Activated T-cell treated with anti-CD3 and anti-CD28 coated beads, Interleukin-2, amount 50 U/mL, for 24 hours (primary cell): ENCODE measurements around the gene KCNC3.
A peak's percentile ranks its signal among the peaks of the same experiment; 100 is the strongest.

ENCODE experiments used
- DNase-seq: peaks from one replicate; pipeline ENCODE4 v3.0.0-alpha.2; 2020
- H3K27ac Mint-ChIP-seq: 2 replicates; pipeline ENCODE4 v1.8.0; 2020; ENCODE audit warnings: mild to moderate bottlenecking, mixed read lengths
- H3K27me3 Mint-ChIP-seq: 2 replicates; pipeline ENCODE4 v1.8.0; 2020; ENCODE audit warnings: mixed read lengths
- H3K36me3 Mint-ChIP-seq: 2 replicates; pipeline ENCODE4 v1.8.0; 2020; ENCODE audit warnings: low read depth, mixed read lengths
- H3K4me1 Mint-ChIP-seq: 2 replicates; pipeline ENCODE4 v1.8.0; 2020; ENCODE audit warnings: low read depth, mixed read lengths
- H3K4me3 Mint-ChIP-seq: 2 replicates; pipeline ENCODE4 v1.8.0; 2020; ENCODE audit warnings: mild to moderate bottlenecking, moderate library complexity, mixed read lengths
- H3K9me3 Mint-ChIP-seq: 2 replicates; pipeline ENCODE4 v1.8.0; 2020; ENCODE audit warnings: mixed read lengths

The KCNC3 gene

DNA sequence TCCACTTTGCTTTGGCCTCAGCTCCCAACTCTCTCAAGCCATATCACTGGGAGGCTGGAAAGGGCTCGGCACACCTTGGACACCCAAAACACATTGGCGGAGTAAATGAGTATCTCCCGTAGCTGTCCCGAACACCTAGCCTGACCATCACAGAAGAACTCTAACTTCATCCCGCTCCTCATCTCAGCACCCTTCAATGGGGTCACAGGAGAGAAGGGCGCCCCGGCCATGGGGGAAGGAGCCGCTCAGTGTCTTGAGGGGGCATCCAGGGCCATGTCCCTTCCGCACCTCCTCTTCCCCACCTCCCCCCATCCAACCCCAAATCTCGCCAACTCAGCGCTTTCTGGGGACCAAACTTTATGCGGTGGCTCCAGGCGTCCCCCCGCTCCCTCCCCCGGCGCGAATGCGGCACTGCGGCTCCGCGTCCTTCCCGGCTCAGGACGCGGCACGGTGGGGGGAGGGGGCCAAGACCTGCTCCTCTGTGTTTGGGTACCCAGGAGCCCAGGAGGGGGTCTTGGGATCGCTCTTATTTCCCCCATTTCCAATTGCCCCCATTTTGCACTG is 3.0 kb downstream of the KCNC3 start:
- H3K36me3 Mint-ChIP-seq: peaks cover 5% of the 10 kb centered on the region
- H3K9me3 Mint-ChIP-seq: peaks cover 5% of the 10 kb centered on the region
- H3K27me3 Mint-ChIP-seq: peaks cover 59% of the 10 kb centered on the region
- H3K27ac Mint-ChIP-seq: no peak overlapping the region
- no peak for DNase-seq
- peak overlapping the region; percentile 66 for H3K4me3 Mint-ChIP-seq
- peaks cover 34% of the 10 kb centered on the region for H3K4me1 Mint-ChIP-seq

GRCh38 chr19:50325310-50326100 is 3.7 kb downstream of the KCNC3 start:
- Mint-ChIP-seq H3K4me3 (peak overlapping the region; percentile 66), H3K4me1 (peaks cover 31% of the 10 kb centered on the region), H3K9me3 (peaks cover 5% of the 10 kb centered on the region), H3K27ac (no peak overlapping the region), H3K36me3 (peaks cover 5% of the 10 kb centered on the region), H3K27me3 (peaks cover 64% of the 10 kb centered on the region)
- peak; percentile 87 for DNase-seq

GRCh38 chr19:50324331-50324730 is 4.8 kb downstream of the KCNC3 start:
- H3K27me3 Mint-ChIP-seq: peaks cover 57% of the 10 kb centered on the region
- H3K27ac Mint-ChIP-seq: no peak overlapping the region
- DNase-seq: no peak
- H3K4me3 Mint-ChIP-seq: no peak overlapping the region
- peaks cover under 1% of the 10 kb centered on the region for H3K9me3 Mint-ChIP-seq
- peaks cover 21% of the 10 kb centered on the region for H3K4me1 Mint-ChIP-seq
- H3K36me3 Mint-ChIP-seq: peaks cover under 1% of the 10 kb centered on the region

- Mint-ChIP-seq H3K27ac (no peak overlapping the region), H3K4me3 (no peak overlapping the region), H3K36me3 (no peaks in the 10 kb centered on the region), H3K4me1 (peaks cover 20% of the 10 kb centered on the region), H3K9me3 (no peaks in the 10 kb centered on the region), H3K27me3 (peaks cover 58% of the 10 kb centered on the region)
- DNase-seq: no peak
These were observed 5.4 kb downstream of the KCNC3 start for GRCh38 chr19:50323782-50324133.

GRCh38 chr19:50322931-50323781 is 6.0 kb downstream of the KCNC3 start:
- Mint-ChIP-seq H3K27me3 (peaks cover 58% of the 10 kb centered on the region), H3K4me1 (peaks cover 20% of the 10 kb centered on the region), H3K4me3 (no peak overlapping the region), H3K36me3 (no peaks in the 10 kb centered on the region), H3K9me3 (no peaks in the 10 kb centered on the region), H3K27ac (no peak overlapping the region)
- no peak for DNase-seq

GRCh38 chr19:50322234-50322633 is 6.9 kb downstream of the KCNC3 start:
- Mint-ChIP-seq H3K36me3 (no peaks in the 10 kb centered on the region), H3K4me3 (no peak overlapping the region), H3K27me3 (peaks cover 60% of the 10 kb centered on the region), H3K27ac (no peak overlapping the region), H3K9me3 (no peaks in the 10 kb centered on the region), H3K4me1 (peaks cover 13% of the 10 kb centered on the region)
- no peak for DNase-seq

DNA sequence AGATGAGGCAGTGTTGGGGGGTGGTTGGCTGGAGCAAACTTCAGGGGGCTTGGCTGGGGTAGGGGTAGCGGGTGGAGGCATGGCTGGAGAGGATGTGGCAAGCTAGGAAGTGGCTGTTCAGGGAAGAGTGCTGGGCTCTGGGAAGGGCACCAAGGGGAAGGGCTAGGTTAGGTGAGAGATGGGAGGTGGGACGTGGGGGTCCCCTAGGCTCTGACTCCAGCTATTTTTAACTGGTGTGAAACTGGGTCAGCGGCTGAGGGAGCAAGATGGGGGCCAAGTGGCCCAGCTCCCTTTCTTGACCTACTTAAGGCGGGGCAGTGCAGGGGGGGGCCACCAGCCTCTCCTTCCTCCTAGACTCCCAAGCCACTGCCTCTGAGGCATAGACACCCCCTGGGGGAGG is 7.3 kb downstream of the KCNC3 start:
- Mint-ChIP-seq H3K36me3 (no peaks in the 10 kb centered on the region), H3K4me3 (no peak overlapping the region), H3K27me3 (peaks cover 57% of the 10 kb centered on the region), H3K9me3 (no peaks in the 10 kb centered on the region), H3K4me1 (peaks cover 9% of the 10 kb centered on the region), H3K27ac (no peak overlapping the region)
- no peak for DNase-seq

DNA sequence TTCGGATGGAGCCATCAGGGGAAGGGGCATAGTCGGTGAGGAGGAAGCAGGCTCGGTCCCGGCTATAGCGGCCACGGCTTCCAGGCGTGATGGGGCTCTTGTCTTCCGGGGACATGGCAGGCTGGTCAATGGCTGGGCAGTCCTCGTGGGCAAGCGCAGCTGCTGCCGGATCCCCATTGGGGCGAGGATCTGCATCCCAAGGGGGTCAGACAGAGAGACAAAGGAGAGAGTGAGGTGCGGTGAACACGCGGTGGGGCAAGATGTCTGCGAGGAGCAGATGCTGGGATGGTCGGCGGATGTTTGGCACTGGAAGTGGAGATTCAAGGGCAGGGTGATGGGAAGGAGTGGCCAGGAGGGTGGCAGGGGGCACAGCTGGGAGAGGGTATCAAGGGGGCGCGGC is 8.6 kb downstream of the KCNC3 start:
- peaks cover 9% of the 10 kb centered on the region for H3K4me1 Mint-ChIP-seq
- no peak overlapping the region for H3K27ac Mint-ChIP-seq
- no peaks in the 10 kb centered on the region for H3K9me3 Mint-ChIP-seq
- H3K36me3 Mint-ChIP-seq: no peaks in the 10 kb centered on the region
- H3K4me3 Mint-ChIP-seq: no peak overlapping the region
- no peak for DNase-seq
- peaks cover 58% of the 10 kb centered on the region for H3K27me3 Mint-ChIP-seq

- no peak overlapping the region for H3K27ac Mint-ChIP-seq
- no peaks in the 10 kb centered on the region for H3K9me3 Mint-ChIP-seq
- H3K27me3 Mint-ChIP-seq: peaks cover 57% of the 10 kb centered on the region
- DNase-seq: no peak
- no peaks in the 10 kb centered on the region for H3K36me3 Mint-ChIP-seq
- H3K4me1 Mint-ChIP-seq: peaks cover 10% of the 10 kb centered on the region
- H3K4me3 Mint-ChIP-seq: no peak overlapping the region
These were observed 9.1 kb downstream of the KCNC3 start for GRCh38 chr19:50320051-50320450.

GRCh38 chr19:50319156-50319555 is 10.0 kb downstream of the KCNC3 start:
- H3K4me3 Mint-ChIP-seq: no peak overlapping the region
- H3K4me1 Mint-ChIP-seq: peaks cover 13% of the 10 kb centered on the region
- H3K27ac Mint-ChIP-seq: no peak overlapping the region
- no peak for DNase-seq
- no peaks in the 10 kb centered on the region for H3K36me3 Mint-ChIP-seq
- H3K9me3 Mint-ChIP-seq: no peaks in the 10 kb centered on the region
- peaks cover 56% of the 10 kb centered on the region for H3K27me3 Mint-ChIP-seq

GRCh38 chr19:50318438-50318837 is 10.7 kb downstream of the KCNC3 start:
- no peak overlapping the region for H3K27ac Mint-ChIP-seq
- no peaks in the 10 kb centered on the region for H3K36me3 Mint-ChIP-seq
- no peaks in the 10 kb centered on the region for H3K9me3 Mint-ChIP-seq
- peaks cover 62% of the 10 kb centered on the region for H3K27me3 Mint-ChIP-seq
- peaks cover 13% of the 10 kb centered on the region for H3K4me1 Mint-ChIP-seq
- H3K4me3 Mint-ChIP-seq: no peak overlapping the region
- DNase-seq: no peak

DNA sequence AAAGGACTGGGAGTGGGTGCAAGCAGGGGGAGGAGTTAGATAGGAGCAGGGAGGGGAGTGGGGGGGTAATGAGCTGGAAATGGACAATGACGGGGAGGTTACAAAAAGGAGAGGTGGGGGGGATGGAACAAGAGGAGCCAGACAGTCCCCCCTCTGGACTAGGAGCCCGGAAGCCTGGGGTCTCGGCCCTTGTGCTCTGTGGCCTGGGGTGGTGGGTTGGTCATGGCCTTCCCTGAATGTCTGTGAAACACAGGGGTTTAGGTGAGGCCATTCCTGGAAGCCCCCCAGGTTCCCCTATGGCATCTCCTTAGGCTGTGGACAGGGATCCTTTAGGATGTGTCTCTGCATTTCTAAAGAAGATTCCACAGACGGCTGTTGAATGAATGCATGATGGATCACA is 12.1 kb downstream of the KCNC3 start:
- H3K4me3 Mint-ChIP-seq: no peak overlapping the region
- peaks cover 69% of the 10 kb centered on the region for H3K27me3 Mint-ChIP-seq
- DNase-seq: no peak

DNA sequence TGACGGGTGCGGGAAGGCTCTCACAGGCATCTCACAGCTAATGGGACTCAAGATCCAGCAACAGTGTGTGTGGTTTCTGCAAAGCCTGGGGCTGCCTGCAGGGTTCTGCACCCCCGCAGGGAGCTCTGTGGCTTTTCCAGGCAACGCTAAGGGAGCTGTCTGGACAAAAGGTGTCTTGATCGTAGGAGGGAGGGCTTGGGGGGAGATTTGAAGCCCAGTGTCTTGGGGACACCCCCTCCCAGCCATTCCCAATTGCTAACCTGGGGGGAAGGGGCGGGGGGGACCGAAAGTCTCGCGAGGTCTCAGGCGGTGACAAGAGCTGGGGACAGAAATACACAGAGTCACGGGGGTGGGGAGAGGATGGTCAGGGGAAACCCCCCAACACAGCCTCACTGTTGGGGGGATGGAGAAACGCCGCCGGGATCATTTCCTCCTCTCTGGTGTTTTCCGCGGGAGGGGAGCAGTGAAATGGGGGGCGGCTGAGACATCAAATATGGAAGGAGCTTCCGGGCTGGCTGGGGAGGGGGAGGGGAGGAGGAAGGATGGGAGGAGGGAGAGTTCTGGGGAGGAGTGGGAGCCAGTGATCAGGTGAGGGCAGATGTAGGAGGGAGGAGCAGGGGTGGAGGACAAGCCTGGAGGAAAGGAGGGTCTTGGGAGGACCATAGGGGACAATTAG is 13.3 kb downstream of the KCNC3 start:
- no peak for DNase-seq
- Mint-ChIP-seq H3K4me3 (peak overlapping the region; percentile 48), H3K36me3 (no peaks in the 10 kb centered on the region), H3K27ac (no peak overlapping the region), H3K9me3 (no peaks in the 10 kb centered on the region), H3K4me1 (peaks cover 17% of the 10 kb centered on the region), H3K27me3 (peaks cover 73% of the 10 kb centered on the region)

More for the DNA sequence above, 12.1 kb downstream of the KCNC3 start:
- Mint-ChIP-seq H3K4me1 (peaks cover 17% of the 10 kb centered on the region), H3K9me3 (no peaks in the 10 kb centered on the region), H3K36me3 (no peaks in the 10 kb centered on the region), H3K27ac (no peak overlapping the region)
